H1 (cell line): ENCODE data around the gene METTL6.

Source experiments
- CREB1 ChIP-seq: IDR thresholded peaks from 2 replicates; pipeline ENCODE4 v1.6.1; 2012; ENCODE audit warnings: inconsistent platforms
- CTCF ChIP-seq, 3 experiments: IDR thresholded peaks; 1 replicate in 2 of 3; 2 replicates in 1 of 3; pipeline versions ENCODE4 v1.5.1 to v1.6.1; 2011; ENCODE audit warnings: low read length in 3 of 3, mild to moderate bottlenecking in 3 of 3, inconsistent platforms in 2 of 3, low read depth in 1 of 3, moderate library complexity in 1 of 3; ENCODE audit not compliant: insufficient read depth in 1 of 3; ENCODE audit errors: control extremely low read depth in 1 of 3
- EP300 ChIP-seq, 2 experiments: IDR thresholded peaks; 1 replicate in 1 of 2; 2 replicates in 1 of 2; pipeline ENCODE4 v1.6.1; 2011 to 2012; ENCODE audit warnings: low read depth in 2 of 2, low read length in 2 of 2, mild to moderate bottlenecking in 2 of 2, borderline replicate concordance in 1 of 2, inconsistent platforms in 1 of 2, moderate library complexity in 1 of 2
- POLR2A ChIP-seq, 2 experiments: IDR thresholded peaks; 1 replicate in 1 of 2; 2 replicates in 1 of 2; pipeline ENCODE4 v1.6.1; 2011; ENCODE audit warnings: low read depth in 2 of 2, low read length in 2 of 2, mild to moderate bottlenecking in 2 of 2; ENCODE audit errors: control extremely low read depth in 1 of 2
- RAD21 ChIP-seq, 2 experiments: IDR thresholded peaks in 1 of 2; conservative IDR thresholded peaks in 1 of 2; 2 replicates each; pipeline ENCODE4 v1.6.1; 2011; ENCODE audit warnings: low read depth in 2 of 2, low read length in 2 of 2, improper control_type of control experiment in 1 of 2, inconsistent platforms in 1 of 2, mild to moderate bottlenecking in 1 of 2, moderate library complexity in 1 of 2
- TEAD4 ChIP-seq: IDR thresholded peaks from 2 replicates; pipeline ENCODE4 v1.6.1; 2012; ENCODE audit warnings: low read depth, low read length, inconsistent platforms, mixed read lengths
- YY1 ChIP-seq: IDR thresholded peaks from 2 replicates; pipeline ENCODE4 v1.6.1; 2011; ENCODE audit warnings: low read depth, mild to moderate bottlenecking, low read length
- TF ChIP-seq, protein P1 (sequence below): IDR thresholded peaks from 2 replicates; pipeline ENCODE4 v1.6.1; 2011; ENCODE audit warnings: low read depth, mild to moderate bottlenecking, low read length; ENCODE audit not compliant: insufficient read depth

DNA sequence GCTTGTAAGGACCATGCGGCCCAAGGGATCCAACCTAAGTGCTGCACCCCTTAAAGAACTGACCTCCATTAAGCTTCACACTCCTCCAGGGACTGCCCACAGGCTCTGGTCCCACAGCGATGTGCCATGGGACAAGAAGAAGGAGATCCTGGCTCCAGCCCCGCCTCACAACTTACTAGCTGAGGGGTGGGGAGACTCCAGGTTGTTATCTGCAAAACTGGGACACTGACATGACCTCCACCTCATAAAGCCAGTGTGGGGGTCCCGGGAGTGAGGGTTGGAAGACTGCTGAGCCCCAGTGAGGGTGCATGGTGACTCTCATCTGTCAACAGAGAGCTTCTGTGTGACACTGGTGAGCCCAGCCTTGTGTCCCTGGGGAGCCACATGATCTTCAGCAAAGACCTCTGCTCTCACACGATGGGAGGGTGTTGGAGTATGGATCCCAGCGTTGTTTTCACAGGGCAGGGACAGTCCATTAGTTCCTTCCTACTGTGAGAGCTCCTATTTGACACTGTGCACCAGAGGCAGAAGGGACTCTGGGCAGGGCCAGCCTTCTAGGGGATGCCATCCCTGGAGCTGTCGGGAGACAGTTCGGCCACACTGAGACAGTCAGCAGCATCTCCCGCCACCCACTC lies 26.8 kb upstream of the METTL6 start:
- TF ChIP-seq, protein P1, sequence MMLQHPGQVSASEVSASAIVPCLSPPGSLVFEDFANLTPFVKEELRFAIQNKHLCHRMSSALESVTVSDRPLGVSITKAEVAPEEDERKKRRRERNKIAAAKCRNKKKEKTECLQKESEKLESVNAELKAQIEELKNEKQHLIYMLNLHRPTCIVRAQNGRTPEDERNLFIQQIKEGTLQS, result no peak
- TF ChIP-seq RAD21 (IDR thresholded peaks at IDR 0.05 in 1 of 2, conservative IDR thresholded peaks at IDR 0.05 in 1 of 2; ENCODE audit: low read depth in 2 of 2, low read length in 2 of 2) (no peak), EP300 (IDR thresholded peaks at IDR 0.05; ENCODE audit: borderline replicate concordance in 1 of 2, low read depth in 2 of 2, low read length in 2 of 2) (no peak), TEAD4 (no peak), CTCF (IDR thresholded peaks at IDR 0.05; ENCODE audit: control extremely low read depth in 1 of 3, insufficient read depth in 1 of 3, low read depth in 1 of 3, low read length in 3 of 3) (no peak), YY1 (no peak), POLR2A (IDR thresholded peaks at IDR 0.05; ENCODE audit: control extremely low read depth in 1 of 2, low read depth in 2 of 2, low read length in 2 of 2) (no peak), CREB1 (no peak)
